Nephron (organoid): ENCODE measurements around the gene SLC18A3.
A peak's percentile ranks its signal among the peaks of the same experiment; 100 is the strongest.

Source experiments
- H3K27ac Mint-ChIP-seq, 3 experiments: 2 replicates each; pipeline ENCODE4 v1.8.0; 2020; ENCODE audit warnings: mixed read lengths in 3 of 3, mild to moderate bottlenecking in 2 of 3, moderate library complexity in 1 of 3
- H3K27me3 Mint-ChIP-seq: 2 replicates; pipeline ENCODE4 v1.8.0; 2021; ENCODE audit warnings: low read depth, mild to moderate bottlenecking, moderate library complexity, mixed read lengths
- H3K36me3 Mint-ChIP-seq: 2 replicates; pipeline ENCODE4 v1.8.0; 2020; ENCODE audit warnings: low read depth, mixed read lengths
- H3K4me1 Mint-ChIP-seq: 2 replicates; pipeline ENCODE4 v1.8.0; 2020; ENCODE audit warnings: mixed read lengths
- H3K4me3 Mint-ChIP-seq, 3 experiments: 2 replicates each; pipeline ENCODE4 v1.8.0; 2020; ENCODE audit warnings: mild to moderate bottlenecking in 3 of 3, mixed read lengths in 3 of 3, moderate library complexity in 2 of 3
- H3K9me3 Mint-ChIP-seq: 2 replicates; pipeline ENCODE4 v1.8.0; 2020; ENCODE audit warnings: mixed read lengths
- TF ChIP-seq, protein P1 (sequence below), 3 experiments: fragments of 200-600 bp; sonication (generic); IDR thresholded peaks; one replicate each; pipeline ENCODE4 v1.5.0; 2021; ENCODE audit warnings: antibody characterized with exemption in 3 of 3; ENCODE audit not compliant: unreplicated experiment in 3 of 3

Gene SLC18A3

DNA sequence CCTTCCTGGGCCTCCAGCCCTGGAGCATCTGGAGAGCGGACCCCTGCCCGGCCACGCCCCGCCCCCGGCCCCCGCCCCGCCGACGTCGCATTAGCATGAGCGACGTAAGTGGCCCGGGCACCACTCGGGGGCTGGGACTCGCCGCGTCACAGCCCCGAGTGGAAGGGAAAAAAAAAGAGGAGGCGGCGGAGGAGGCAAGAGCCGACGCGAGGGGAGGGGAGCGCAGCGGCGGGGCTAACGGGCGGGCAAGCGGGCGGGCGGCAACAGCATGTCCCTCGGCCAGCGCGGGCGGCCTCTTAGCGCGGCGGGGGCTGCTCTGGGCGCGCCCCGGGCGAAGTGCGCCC, at the start of gene SLC18A3:
Gene SLC18A3, plus strand, starts transcription at position 197 of the 344 bp plus-strand sequence. CDS start 431 bp downstream, outside the sequence.
- TF ChIP-seq, protein P1, sequence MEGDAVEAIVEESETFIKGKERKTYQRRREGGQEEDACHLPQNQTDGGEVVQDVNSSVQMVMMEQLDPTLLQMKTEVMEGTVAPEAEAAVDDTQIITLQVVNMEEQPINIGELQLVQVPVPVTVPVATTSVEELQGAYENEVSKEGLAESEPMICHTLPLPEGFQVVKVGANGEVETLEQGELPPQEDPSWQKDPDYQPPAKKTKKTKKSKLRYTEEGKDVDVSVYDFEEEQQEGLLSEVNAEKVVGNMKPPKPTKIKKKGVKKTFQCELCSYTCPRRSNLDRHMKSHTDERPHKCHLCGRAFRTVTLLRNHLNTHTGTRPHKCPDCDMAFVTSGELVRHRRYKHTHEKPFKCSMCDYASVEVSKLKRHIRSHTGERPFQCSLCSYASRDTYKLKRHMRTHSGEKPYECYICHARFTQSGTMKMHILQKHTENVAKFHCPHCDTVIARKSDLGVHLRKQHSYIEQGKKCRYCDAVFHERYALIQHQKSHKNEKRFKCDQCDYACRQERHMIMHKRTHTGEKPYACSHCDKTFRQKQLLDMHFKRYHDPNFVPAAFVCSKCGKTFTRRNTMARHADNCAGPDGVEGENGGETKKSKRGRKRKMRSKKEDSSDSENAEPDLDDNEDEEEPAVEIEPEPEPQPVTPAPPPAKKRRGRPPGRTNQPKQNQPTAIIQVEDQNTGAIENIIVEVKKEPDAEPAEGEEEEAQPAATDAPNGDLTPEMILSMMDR (IDR thresholded peaks at IDR 0.05; ENCODE audit: unreplicated experiment in 3 of 3): no peak
- H3K4me3 Mint-ChIP-seq: peak within 1 kb of the TSS; percentile 54 to 79 (median 75)
- H3K27me3 Mint-ChIP-seq: peaks cover 100% of the 10 kb centered on the region
- peaks cover 6% of the 10 kb centered on the region for H3K9me3 Mint-ChIP-seq
- H3K27ac Mint-ChIP-seq: no peak within 1 kb of the TSS
- peaks cover 32% of the 10 kb centered on the region for H3K4me1 Mint-ChIP-seq
- H3K36me3 Mint-ChIP-seq: no peaks in the 10 kb centered on the region

DNA sequence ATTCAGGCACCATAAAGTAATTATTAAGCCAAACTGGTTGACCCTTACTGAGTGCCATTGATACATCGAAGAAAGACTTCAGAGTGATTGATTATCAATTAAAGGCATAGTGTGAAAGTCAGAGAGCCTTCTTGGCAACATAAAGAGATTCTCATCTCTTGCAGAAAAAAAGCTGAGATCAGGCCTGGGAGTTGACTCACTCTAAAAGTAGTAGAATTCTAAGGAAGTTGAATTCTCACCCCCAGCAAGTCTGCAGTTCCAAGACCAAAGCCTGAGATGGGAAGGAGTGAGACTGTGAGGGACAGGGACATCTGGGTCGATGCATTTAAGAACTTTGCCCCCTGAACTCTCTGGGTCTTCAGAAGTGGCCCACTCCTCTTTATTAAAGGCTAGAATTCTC, 49.6 kb upstream of the SLC18A3 start:
- TF ChIP-seq, protein P1 (IDR thresholded peaks at IDR 0.05; ENCODE audit: unreplicated experiment in 3 of 3): no peak
- peaks cover under 1% of the 10 kb centered on the region for H3K9me3 Mint-ChIP-seq
- no peaks in the 10 kb centered on the region for H3K36me3 Mint-ChIP-seq
- no peak overlapping the region for H3K4me3 Mint-ChIP-seq
- no peaks in the 10 kb centered on the region for H3K4me1 Mint-ChIP-seq
- peaks cover 37% of the 10 kb centered on the region for H3K27me3 Mint-ChIP-seq
- no peak overlapping the region for H3K27ac Mint-ChIP-seq

DNA sequence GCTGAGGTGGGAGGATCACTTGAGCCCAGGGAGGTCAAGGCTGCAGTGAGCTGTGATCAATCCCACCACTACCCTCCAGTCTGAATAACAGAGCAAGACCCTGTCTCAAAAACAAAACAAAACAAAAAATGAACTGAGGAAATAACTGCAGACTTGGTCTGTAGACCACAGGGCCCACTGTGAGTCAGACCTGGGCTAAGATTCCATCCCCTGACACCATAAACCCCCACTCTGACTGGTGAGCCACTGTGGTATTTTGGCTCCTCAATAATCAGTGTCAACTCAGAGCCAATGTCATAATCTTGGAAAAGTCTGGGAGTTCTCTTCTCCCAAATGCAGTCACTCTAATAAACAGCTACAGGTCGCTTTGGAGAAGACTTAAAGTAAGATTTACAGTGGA, 47.2 kb upstream of the SLC18A3 start:
- Mint-ChIP-seq H3K9me3 (no peaks in the 10 kb centered on the region), H3K36me3 (no peaks in the 10 kb centered on the region), H3K27ac (no peak overlapping the region), H3K4me3 (no peak overlapping the region), H3K4me1 (no peaks in the 10 kb centered on the region), H3K27me3 (peaks cover 44% of the 10 kb centered on the region)
- TF ChIP-seq, protein P1 (IDR thresholded peaks at IDR 0.05; ENCODE audit: unreplicated experiment in 3 of 3): no peak

DNA sequence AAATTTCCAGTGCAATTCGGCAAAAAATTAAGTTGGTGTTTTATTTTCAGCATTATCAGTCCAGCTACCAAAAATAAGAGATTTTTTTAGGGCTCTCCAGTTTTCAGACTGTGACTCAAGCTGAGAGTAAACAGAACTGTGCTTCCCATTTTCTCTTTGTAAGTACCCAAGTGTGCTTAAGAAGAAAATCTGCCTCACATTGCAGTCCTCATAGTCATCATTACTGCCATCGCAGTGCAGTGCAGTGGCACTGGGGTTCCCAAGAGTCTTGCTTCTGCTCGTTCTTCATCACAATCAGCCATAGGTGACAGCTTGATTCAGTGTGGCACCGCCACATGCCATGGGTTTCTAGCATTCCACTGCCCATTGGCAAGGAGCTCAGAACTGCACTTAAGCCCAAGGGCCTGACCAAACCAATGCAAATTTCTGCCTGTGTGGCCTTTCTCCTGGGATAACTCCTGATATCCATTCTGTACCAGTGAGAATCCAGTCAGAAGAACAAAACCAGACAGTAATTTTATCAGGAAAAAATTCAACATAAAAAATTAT, 45.6 kb upstream of the SLC18A3 start:
- Mint-ChIP-seq H3K27ac (no peak overlapping the region), H3K36me3 (no peaks in the 10 kb centered on the region), H3K9me3 (peaks cover 6% of the 10 kb centered on the region), H3K4me3 (no peak overlapping the region), H3K4me1 (no peaks in the 10 kb centered on the region), H3K27me3 (peaks cover 52% of the 10 kb centered on the region)
- TF ChIP-seq, protein P1 (IDR thresholded peaks at IDR 0.05; ENCODE audit: unreplicated experiment in 3 of 3): no peak

DNA sequence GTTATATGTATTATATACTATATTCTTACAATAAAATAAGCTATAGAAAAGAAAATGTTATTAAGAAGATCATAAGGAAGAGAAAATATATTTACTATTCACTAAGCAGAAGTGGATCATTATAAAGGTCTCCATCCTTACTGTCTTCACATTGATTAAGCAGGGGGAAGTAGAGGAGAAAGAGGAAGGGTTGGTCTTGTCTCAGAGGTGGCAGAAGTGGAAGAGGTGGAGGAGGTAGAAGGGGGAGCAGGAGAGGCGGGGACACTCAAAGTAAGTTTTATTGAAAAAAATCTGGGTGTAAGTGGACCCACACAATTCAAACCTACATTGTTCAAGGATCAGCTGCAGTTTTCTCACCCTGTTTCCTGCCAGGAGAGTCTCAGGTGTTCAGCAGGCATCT, 42.3 kb upstream of the SLC18A3 start:
- Mint-ChIP-seq H3K36me3 (no peaks in the 10 kb centered on the region), H3K27ac (no peak overlapping the region)

DNA sequence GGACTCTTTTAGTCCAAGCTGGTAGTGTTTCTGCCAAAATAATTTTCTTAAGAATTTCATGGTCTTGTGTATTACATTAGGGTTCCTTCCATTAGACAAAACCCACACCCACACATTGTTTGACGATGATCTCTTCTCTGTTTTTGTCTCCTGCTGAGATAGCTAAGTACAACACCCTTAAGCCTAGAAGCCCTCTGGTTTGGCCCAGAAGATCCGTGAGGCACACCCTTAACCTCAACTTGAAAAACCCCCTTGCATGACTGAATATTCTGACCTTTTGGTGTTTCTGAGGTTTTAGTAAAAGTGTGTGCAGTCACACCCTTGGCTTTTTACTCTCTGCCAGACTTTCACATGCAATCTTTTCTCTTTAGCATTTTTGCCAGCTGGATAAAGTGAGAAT, 41.9 kb upstream of the SLC18A3 start:
- Mint-ChIP-seq H3K36me3 (no peaks in the 10 kb centered on the region), H3K4me3 (no peak overlapping the region), H3K27me3 (peaks cover 38% of the 10 kb centered on the region), H3K9me3 (peaks cover 6% of the 10 kb centered on the region), H3K4me1 (no peaks in the 10 kb centered on the region), H3K27ac (no peak overlapping the region)
- TF ChIP-seq, protein P1 (IDR thresholded peaks at IDR 0.05; ENCODE audit: unreplicated experiment in 3 of 3): no peak

More for the DNA sequence above, 42.3 kb upstream of the SLC18A3 start:
- Mint-ChIP-seq H3K27me3 (peaks cover 40% of the 10 kb centered on the region), H3K4me1 (no peaks in the 10 kb centered on the region), H3K4me3 (no peak overlapping the region), H3K9me3 (peaks cover 6% of the 10 kb centered on the region)
- TF ChIP-seq, protein P1 (IDR thresholded peaks at IDR 0.05; ENCODE audit: unreplicated experiment in 3 of 3): no peak
